Measurements from ENCODE around the gene SPRR1B.

The SPRR1B gene

GRCh38 chr1:153030895-153031294, at the start of gene SPRR1B:
Gene SPRR1B, plus strand, starts transcription at chr1:153031203. Its CDS starts 1,143 bp downstream, at chr1:153032346.
- no peak within 1 kb of the TSS for H3K4me3 ChIP-seq (ENCODE audit: low read depth, low read length)
- no peak for TF ChIP-seq CTCF (conservative IDR thresholded peaks at IDR 0.05; ENCODE audit: low read depth, low read length)
- DNase-seq (ENCODE audit: low read depth) = no peak

GRCh38 chr1:152982076-152982475, 48.9 kb upstream of the SPRR1B start:
- H3K4me3 ChIP-seq (ENCODE audit: low read depth, low read length) = no peak overlapping the region
- TF ChIP-seq CTCF (conservative IDR thresholded peaks at IDR 0.05; ENCODE audit: low read depth, low read length) = no peak
- DNase-seq (ENCODE audit: low read depth) = no peak

GRCh38 chr1:152983234-152983633, 47.8 kb upstream of the SPRR1B start:
- DNase-seq (ENCODE audit: low read depth) = no peak
- H3K4me3 ChIP-seq (ENCODE audit: low read depth, low read length) = no peak overlapping the region
- no peak for TF ChIP-seq CTCF (conservative IDR thresholded peaks at IDR 0.05; ENCODE audit: low read depth, low read length)

GRCh38 chr1:152983743-152984142, 47.3 kb upstream of the SPRR1B start, which contains the start of gene SPRR1A:
Gene SPRR1A, plus strand, starts transcription at chr1:152984081. Its CDS starts 1,150 bp downstream, at chr1:152985231.
- no peak for TF ChIP-seq CTCF (conservative IDR thresholded peaks at IDR 0.05; ENCODE audit: low read depth, low read length)
- H3K4me3 ChIP-seq (ENCODE audit: low read depth, low read length) = no peak within 1 kb of the TSS
- DNase-seq (ENCODE audit: low read depth) = no peak

- no peak for DNase-seq (ENCODE audit: low read depth)
- no peak overlapping the region for H3K4me3 ChIP-seq (ENCODE audit: low read depth, low read length)
- TF ChIP-seq CTCF (conservative IDR thresholded peaks at IDR 0.05; ENCODE audit: low read depth, low read length) = no peak
Observed at GRCh38 chr1:152986578-152986977, 44.4 kb upstream of the SPRR1B start.

- TF ChIP-seq CTCF (conservative IDR thresholded peaks at IDR 0.05; ENCODE audit: low read depth, low read length) = no peak
- H3K4me3 ChIP-seq (ENCODE audit: low read depth, low read length) = no peak overlapping the region
- DNase-seq (ENCODE audit: low read depth) = no peak
Observed at GRCh38 chr1:152993186-152993585, 37.8 kb upstream of the SPRR1B start.

GRCh38 chr1:152995842-152996241, 35.2 kb upstream of the SPRR1B start:
- TF ChIP-seq CTCF (conservative IDR thresholded peaks at IDR 0.05; ENCODE audit: low read depth, low read length) = no peak
- H3K4me3 ChIP-seq (ENCODE audit: low read depth, low read length) = no peak overlapping the region
- no peak for DNase-seq (ENCODE audit: low read depth)
